ENCODE data around the gene ALDH2. TPM values are rescaled to one million over a fixed set of nuclear protein-coding genes. Genes with fewer than 3 reads are reported as not detected.

The ALDH2 gene
- total and polyA plus RNA-seq, 12 donors = 52.2 to 536 (median 338) TPM

DNA sequence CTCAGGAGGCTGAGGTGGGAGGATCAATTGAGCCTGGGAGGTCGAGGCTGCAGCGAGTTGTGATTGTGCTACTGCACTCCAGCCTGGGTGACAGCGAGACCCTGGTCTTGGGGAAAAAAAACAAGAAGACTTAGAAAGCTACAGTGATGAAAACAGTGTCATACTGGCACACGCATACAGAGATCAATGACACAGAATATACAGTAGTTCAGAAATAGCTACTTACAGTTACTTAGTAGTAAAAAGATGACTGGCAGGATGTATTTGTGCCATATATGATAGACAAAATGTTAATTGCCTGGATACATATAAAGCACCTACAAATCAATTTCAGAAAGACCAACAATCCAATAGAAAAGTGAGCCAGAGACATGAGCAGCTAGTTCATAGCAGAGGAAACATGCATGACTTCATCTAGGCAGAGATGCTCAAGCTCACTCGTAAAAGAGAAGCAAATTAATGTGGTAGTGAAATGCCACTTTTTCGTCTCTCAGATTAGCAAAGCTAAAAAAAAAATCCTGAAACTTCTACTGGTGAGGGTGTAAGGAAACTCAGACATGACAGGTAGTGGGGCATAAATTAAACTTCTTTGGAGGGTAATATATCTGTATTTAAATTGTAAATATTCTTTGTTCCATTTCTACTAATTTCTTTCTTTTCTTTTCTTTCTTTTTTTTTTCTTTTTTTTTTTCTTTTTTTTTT lies 2.5 kb upstream of the ALDH2 start:
- WGBS, 4 donors = 59 to 65% (median 61%) methylated on average over 6 of the region's 6 CpGs
- H3K4me1 ChIP-seq (replicated peaks in 1 of 2) = peaks cover 23% of the 10 kb centered on the region in 2 donors
- H3K36me3 ChIP-seq (replicated peaks in 1 of 2) = no peaks in the 10 kb centered on the region
- no peaks in the 10 kb centered on the region for H3K9me3 ChIP-seq (replicated peaks in 1 of 3)
- no peak overlapping the region for H3K27ac ChIP-seq
- TF ChIP-seq, protein P1, sequence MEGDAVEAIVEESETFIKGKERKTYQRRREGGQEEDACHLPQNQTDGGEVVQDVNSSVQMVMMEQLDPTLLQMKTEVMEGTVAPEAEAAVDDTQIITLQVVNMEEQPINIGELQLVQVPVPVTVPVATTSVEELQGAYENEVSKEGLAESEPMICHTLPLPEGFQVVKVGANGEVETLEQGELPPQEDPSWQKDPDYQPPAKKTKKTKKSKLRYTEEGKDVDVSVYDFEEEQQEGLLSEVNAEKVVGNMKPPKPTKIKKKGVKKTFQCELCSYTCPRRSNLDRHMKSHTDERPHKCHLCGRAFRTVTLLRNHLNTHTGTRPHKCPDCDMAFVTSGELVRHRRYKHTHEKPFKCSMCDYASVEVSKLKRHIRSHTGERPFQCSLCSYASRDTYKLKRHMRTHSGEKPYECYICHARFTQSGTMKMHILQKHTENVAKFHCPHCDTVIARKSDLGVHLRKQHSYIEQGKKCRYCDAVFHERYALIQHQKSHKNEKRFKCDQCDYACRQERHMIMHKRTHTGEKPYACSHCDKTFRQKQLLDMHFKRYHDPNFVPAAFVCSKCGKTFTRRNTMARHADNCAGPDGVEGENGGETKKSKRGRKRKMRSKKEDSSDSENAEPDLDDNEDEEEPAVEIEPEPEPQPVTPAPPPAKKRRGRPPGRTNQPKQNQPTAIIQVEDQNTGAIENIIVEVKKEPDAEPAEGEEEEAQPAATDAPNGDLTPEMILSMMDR (IDR thresholded peaks at IDR 0.05) = no peak
- TF ChIP-seq POLR2A (IDR thresholded peaks at IDR 0.05) = no peak
- H3K4me3 ChIP-seq = no peak overlapping the region
- intact Hi-C loops (cut with DNase I) = no loop called here
- no peaks in the 10 kb centered on the region for H3K27me3 ChIP-seq
- no peak for DNase-seq

GRCh38 chr12:111767362-111768158 lies 827 bp downstream of the ALDH2 start:
- intact Hi-C loops (cut with DNase I) = no loop called here
- TF ChIP-seq POLR2A (IDR thresholded peaks at IDR 0.05) = no peak
- Histone ChIP-seq H3K4me3 (peak overlapping the region; percentile 77 to 86 (median 80)), H3K27ac (peak overlapping the region; percentile 6 to 87 (median 80)), H3K9me3 (replicated peaks in 1 of 3) (no peaks in the 10 kb centered on the region), H3K36me3 (replicated peaks in 1 of 2) (no peaks in the 10 kb centered on the region), H3K27me3 (no peaks in the 10 kb centered on the region), H3K4me1 (replicated peaks in 1 of 2) (peaks cover 23 to 28% of the 10 kb centered on the region in 2 donors)
- peak in 2 of 7 donors; percentile 35 to 46 for DNase-seq
- WGBS, 4 donors = 9 to 19% (median 13%) methylated on average over 16 to 18 of the region's 18 CpGs

DNA sequence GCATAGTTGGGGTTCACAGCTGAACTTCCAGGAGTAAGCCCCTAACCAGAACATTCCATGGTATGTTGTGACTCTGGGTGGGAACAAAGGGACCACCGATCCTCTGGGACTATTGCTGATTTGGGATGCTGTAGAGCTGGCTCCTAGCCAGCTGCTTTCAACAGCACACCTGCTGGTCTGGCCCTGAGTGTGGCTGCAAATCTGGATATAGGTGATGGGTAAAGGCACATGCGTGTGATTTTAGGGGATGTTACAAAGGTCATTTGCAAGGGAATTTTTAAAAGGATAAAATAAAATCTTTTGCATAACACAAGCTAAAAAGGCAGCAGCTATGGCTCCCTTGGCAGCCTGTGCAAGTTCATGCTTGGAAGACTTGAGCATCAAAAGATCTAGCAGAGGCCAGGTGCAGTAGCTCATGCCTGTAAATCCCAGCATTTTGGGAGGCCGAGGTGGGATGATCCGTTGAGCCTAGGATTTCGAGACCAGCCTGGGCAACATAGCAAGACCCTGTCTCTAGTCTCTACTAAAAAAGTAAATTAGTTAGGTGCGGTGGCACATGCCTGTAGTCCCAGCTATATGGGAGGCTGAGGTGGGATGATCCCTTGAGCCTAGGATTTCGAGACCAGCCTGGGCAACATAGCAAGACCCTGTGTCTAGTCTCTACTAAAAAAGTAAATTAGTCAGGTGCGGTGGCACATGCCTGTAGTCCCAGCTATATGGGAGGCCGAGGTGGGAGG lies 1.6 kb downstream of the ALDH2 start:
- intact Hi-C loops (cut with DNase I) = no loop called here
- no peaks in the 10 kb centered on the region for H3K27me3 ChIP-seq
- DNase-seq = no peak
- peak overlapping the region in 1 of 5 donors; percentile 83 for H3K27ac ChIP-seq
- TF ChIP-seq, protein P1 (IDR thresholded peaks at IDR 0.05) = no peak
- no peak for TF ChIP-seq POLR2A (IDR thresholded peaks at IDR 0.05)
- H3K36me3 ChIP-seq (replicated peaks in 1 of 2) = no peaks in the 10 kb centered on the region
- H3K4me1 ChIP-seq (replicated peaks in 1 of 2) = peaks cover 23 to 29% of the 10 kb centered on the region in 2 donors
- no peaks in the 10 kb centered on the region for H3K9me3 ChIP-seq (replicated peaks in 1 of 3)
- peak overlapping the region in 1 of 4 donors; percentile 86 for H3K4me3 ChIP-seq
- WGBS, 4 donors = 87 to 91% (median 89%) methylated on average over 9 of the region's 9 CpGs

GRCh38 chr12:111769599-111769998 lies 2.9 kb downstream of the ALDH2 start:
- Histone ChIP-seq H3K27me3 (no peaks in the 10 kb centered on the region), H3K36me3 (replicated peaks in 1 of 2) (no peaks in the 10 kb centered on the region), H3K4me3 (no peak overlapping the region), H3K27ac (no peak overlapping the region), H3K9me3 (replicated peaks in 1 of 3) (no peaks in the 10 kb centered on the region), H3K4me1 (replicated peaks in 1 of 2) (peaks cover 27 to 39% of the 10 kb centered on the region in 2 donors)
- TF ChIP-seq POLR2A (IDR thresholded peaks at IDR 0.05) = no peak
- TF ChIP-seq, protein P1 (IDR thresholded peaks at IDR 0.05) = no peak
- DNase-seq = no peak
- intact Hi-C loops (cut with DNase I) = no loop called here
- 82 to 92% (median 88%) methylated on average over 8 of the region's 8 CpGs for WGBS, 4 donors

Measured in adrenal gland (tissue), 12 donors.